Keratinocyte (primary cell): Measurements from ENCODE around the gene EHHADH. TPM values are rescaled to one million over a fixed set of nuclear protein-coding genes. Genes with fewer than 3 reads are reported as not detected.

Experiments
- DNase-seq: peaks from one replicate; pipeline ENCODE4 v3.0.0-alpha.2; 2011; ENCODE audit warnings: low read depth, missing footprints, low spot score
- FAIRE-seq: peaks from 2 replicates; lab custom pipeline; 2011; peaks lifted over from hg19 to GRCh38; lab: Jason Lieb, UNC
- H2AFZ ChIP-seq: 2 replicates; pipeline ENCODE4 v1.6.0; 2012; ENCODE audit warnings: low read length, control low read depth, inconsistent platforms; ENCODE audit not compliant: control insufficient read depth
- H3K27ac ChIP-seq: 2 replicates; pipeline ENCODE4 v1.5.1; 2011; ENCODE audit warnings: low read length; ENCODE audit not compliant: control insufficient read depth, insufficient read depth
- H3K27me3 ChIP-seq: 3 replicates; pipeline ENCODE4 v1.6.0; 2011; ENCODE audit warnings: low read length; ENCODE audit not compliant: control insufficient read depth, insufficient read depth; ENCODE audit errors: extremely low read depth
- H3K36me3 ChIP-seq, 2 experiments: 2 replicates in 1 of 2; 3 replicates in 1 of 2; pipeline ENCODE4 v1.5.1; 2011; ENCODE audit warnings: low read length in 2 of 2, mild to moderate bottlenecking in 1 of 2; ENCODE audit not compliant: control insufficient read depth in 2 of 2, insufficient read depth in 2 of 2; ENCODE audit errors: extremely low read depth in 1 of 2
- H3K4me1 ChIP-seq: 3 replicates; pipeline ENCODE4 v1.5.1; 2011; ENCODE audit warnings: low read length; ENCODE audit not compliant: control insufficient read depth, insufficient read depth; ENCODE audit errors: extremely low read depth
- H3K4me2 ChIP-seq: 3 replicates; pipeline ENCODE4 v1.6.0; 2011; ENCODE audit warnings: low read depth, low read length; ENCODE audit not compliant: control insufficient read depth, insufficient read depth; ENCODE audit errors: extremely low read depth
- H3K4me3 ChIP-seq, 3 experiments: fragments of 200-600 bp in 1 of 3; sonication (generic) in 1 of 3; 2 replicates in 2 of 3; 3 replicates in 1 of 3; pipeline ENCODE4 v1.5.1; 2011 to 2016; ENCODE audit warnings: low read length in 3 of 3, mild to moderate bottlenecking in 3 of 3, control low read depth in 2 of 3, inconsistent platforms in 1 of 3, low read depth in 1 of 3, mixed read lengths in 1 of 3, mixed run types in 1 of 3, moderate library complexity in 1 of 3; ENCODE audit not compliant: control insufficient read depth in 2 of 3, insufficient read depth in 2 of 3; ENCODE audit errors: extremely low read depth in 1 of 3
- H3K79me2 ChIP-seq: 2 replicates; pipeline ENCODE4 v1.6.0; 2012; ENCODE audit warnings: low read length; ENCODE audit not compliant: control insufficient read depth, insufficient read depth
- H3K9ac ChIP-seq: 3 replicates; pipeline ENCODE4 v1.6.0; 2011; ENCODE audit warnings: low read length; ENCODE audit not compliant: control insufficient read depth, insufficient read depth; ENCODE audit errors: extremely low read depth
- H3K9me1 ChIP-seq: 3 replicates; pipeline ENCODE4 v1.6.0; 2011; ENCODE audit warnings: low read length; ENCODE audit not compliant: control insufficient read depth, insufficient read depth; ENCODE audit errors: extremely low read depth
- H3K9me3 ChIP-seq: 2 replicates; pipeline ENCODE4 v1.5.1; 2012; ENCODE audit warnings: low read depth, low read length; ENCODE audit not compliant: control insufficient read depth
- H4K20me1 ChIP-seq: 3 replicates; pipeline ENCODE4 v1.6.0; 2011; ENCODE audit warnings: low read length; ENCODE audit not compliant: control insufficient read depth, insufficient read depth; ENCODE audit errors: extremely low read depth
- EZH2 ChIP-seq: IDR thresholded peaks from one replicate; pipeline ENCODE4 v1.6.1; 2012; ENCODE audit warnings: inconsistent platforms, mild to moderate bottlenecking, low read length, moderate library complexity
- dilution Hi-C: fragments of 300-500 bp; cut with MboI; formaldehyde crosslinking; loops from one replicate; pipeline ENCODE4 v1.7.0; 2020; ENCODE audit warnings: low sequenced_read_pairs; ENCODE audit not compliant: extremely low pct_ligation_motif_present
- polyA plus RNA-seq, 5 experiments: library from polyadenylated mRNA; depleted of rRNA in 3 of 5; stranded (reverse) in 3 of 5; stranded (forward) in 1 of 5; unstranded in 1 of 5; fragments of >200 nt; gene quantifications; 1 replicate in 1 of 5; 2 replicates in 3 of 5; 3 replicates in 1 of 5; pipeline versions ENCODE4 v1.2.1 to v1.2.3, GENCODE V29; 2011 to 2012; ENCODE audit warnings: missing spikeins in 2 of 5, low read depth in 1 of 5, low replicate concordance in 1 of 5
- TF ChIP-seq, protein P1 (sequence below), 3 experiments: IDR thresholded peaks in 1 of 3; conservative IDR thresholded peaks in 1 of 3; optimal IDR thresholded peaks in 1 of 3; 2 replicates in 2 of 3; 3 replicates in 1 of 3; pipeline versions ENCODE3 to v1.5.1; 2011; ENCODE audit warnings: low read length in 3 of 3, mild to moderate bottlenecking in 3 of 3, moderate library complexity in 2 of 3, control low read depth in 1 of 3, inconsistent platforms in 1 of 3; ENCODE audit not compliant: insufficient read depth in 2 of 3; ENCODE audit errors: extremely low read depth in 1 of 3

The EHHADH gene
- polyA plus RNA-seq, 1 donor (not counting 4 experiments of a cell fraction or from before 2014, with no cell fraction given): 5.6 TPM

DNA sequence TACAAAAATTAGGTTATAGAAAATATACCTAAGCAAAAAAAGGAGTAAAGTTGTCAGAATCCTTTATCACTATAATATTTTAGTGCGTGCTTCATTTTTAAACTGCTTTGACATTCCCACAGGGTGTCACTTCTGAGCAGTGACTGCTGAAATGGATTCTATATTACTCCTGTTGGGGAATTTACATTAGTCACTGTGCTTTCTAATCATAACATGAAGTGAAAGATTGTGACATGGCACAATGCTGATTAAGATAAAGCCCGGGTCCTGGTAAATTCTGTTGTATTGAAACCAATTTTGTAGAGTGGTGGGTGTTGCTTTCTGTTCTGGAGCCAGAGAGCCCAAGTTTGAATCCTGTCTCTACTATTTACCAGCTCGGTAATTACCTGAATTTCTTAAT is 36.4 kb upstream of the EHHADH start:
- H3K27me3 ChIP-seq: no peaks in the 10 kb centered on the region
- dilution Hi-C loops: no loop called here

GRCh38 chr3:185283374-185283935 is 29.6 kb upstream of the EHHADH start:
- Histone ChIP-seq H2AFZ (peak overlapping the region; percentile 95), H3K4me2 (peak overlapping the region; percentile 99), H3K27me3 (no peaks in the 10 kb centered on the region), H3K9me1 (no peaks in the 10 kb centered on the region), H3K79me2 (peaks cover 26% of the 10 kb centered on the region), H3K9ac (peak overlapping the region; percentile 93), H3K36me3 (no peaks in the 10 kb centered on the region), H3K27ac (peak overlapping the region; percentile 90), H4K20me1 (no peaks in the 10 kb centered on the region), H3K4me3 (peak overlapping the region; percentile 70 to 99 (median 78)), H3K9me3 (no peaks in the 10 kb centered on the region), H3K4me1 (peaks cover 7% of the 10 kb centered on the region)
- FAIRE-seq (peak; percentile 39), DNase-seq (no peak)
- no peak for TF ChIP-seq EZH2
- TF ChIP-seq, protein P1, sequence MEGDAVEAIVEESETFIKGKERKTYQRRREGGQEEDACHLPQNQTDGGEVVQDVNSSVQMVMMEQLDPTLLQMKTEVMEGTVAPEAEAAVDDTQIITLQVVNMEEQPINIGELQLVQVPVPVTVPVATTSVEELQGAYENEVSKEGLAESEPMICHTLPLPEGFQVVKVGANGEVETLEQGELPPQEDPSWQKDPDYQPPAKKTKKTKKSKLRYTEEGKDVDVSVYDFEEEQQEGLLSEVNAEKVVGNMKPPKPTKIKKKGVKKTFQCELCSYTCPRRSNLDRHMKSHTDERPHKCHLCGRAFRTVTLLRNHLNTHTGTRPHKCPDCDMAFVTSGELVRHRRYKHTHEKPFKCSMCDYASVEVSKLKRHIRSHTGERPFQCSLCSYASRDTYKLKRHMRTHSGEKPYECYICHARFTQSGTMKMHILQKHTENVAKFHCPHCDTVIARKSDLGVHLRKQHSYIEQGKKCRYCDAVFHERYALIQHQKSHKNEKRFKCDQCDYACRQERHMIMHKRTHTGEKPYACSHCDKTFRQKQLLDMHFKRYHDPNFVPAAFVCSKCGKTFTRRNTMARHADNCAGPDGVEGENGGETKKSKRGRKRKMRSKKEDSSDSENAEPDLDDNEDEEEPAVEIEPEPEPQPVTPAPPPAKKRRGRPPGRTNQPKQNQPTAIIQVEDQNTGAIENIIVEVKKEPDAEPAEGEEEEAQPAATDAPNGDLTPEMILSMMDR (optimal IDR thresholded peaks at IDR 0.05 in 1 of 3, IDR thresholded peaks at IDR 0.05 in 1 of 3, conservative IDR thresholded peaks at IDR 0.05 in 1 of 3; ENCODE audit: extremely low read depth in 1 of 3, insufficient read depth in 2 of 3, low read length in 3 of 3): no peak
- dilution Hi-C loops: no loop called here

More for the DNA sequence above, 36.4 kb upstream of the EHHADH start:
- TF ChIP-seq, protein P1 (optimal IDR thresholded peaks at IDR 0.05 in 1 of 3, IDR thresholded peaks at IDR 0.05 in 1 of 3, conservative IDR thresholded peaks at IDR 0.05 in 1 of 3; ENCODE audit: extremely low read depth in 1 of 3, insufficient read depth in 2 of 3, low read length in 3 of 3): no peak
- no peak for TF ChIP-seq EZH2
- no peak overlapping the region for H3K9ac ChIP-seq
- no peaks in the 10 kb centered on the region for H3K9me3 ChIP-seq
- no peak overlapping the region for H2AFZ ChIP-seq
- FAIRE-seq (no peak), DNase-seq (no peak)
- H3K36me3 ChIP-seq: peaks cover 1 to 2% of the 10 kb centered on the region in 2 experiments
- no peak overlapping the region for H3K27ac ChIP-seq
- no peak overlapping the region for H3K4me3 ChIP-seq
- no peaks in the 10 kb centered on the region for H3K9me1 ChIP-seq
- no peaks in the 10 kb centered on the region for H4K20me1 ChIP-seq
- H3K4me1 ChIP-seq: no peaks in the 10 kb centered on the region
- no peak overlapping the region for H3K4me2 ChIP-seq
- H3K79me2 ChIP-seq: peaks cover 2% of the 10 kb centered on the region
